C4-2B (cell line): ENCODE data around the gene TMCC3.

Experiments
- CTCF ChIP-seq: fragments of 450-650 bp; conservative IDR thresholded peaks from 2 replicates; pipeline ENCODE4 v1.5.1; 2017; ENCODE audit warnings: mild to moderate bottlenecking
- ZFX ChIP-seq: fragments of 450-650 bp; IDR thresholded peaks from 2 replicates; pipeline ENCODE4 v1.6.1; 2017

- no peak for TF ChIP-seq ZFX
- no peak for TF ChIP-seq CTCF
Measured at GRCh38 chr12:94666158-94666557, 15.8 kb upstream of the TMCC3 start.
